GM19239 (cell line): ENCODE measurements around the gene B3GALT6.
A peak's percentile ranks its signal among the peaks of the same experiment; 100 is the strongest.

Experiments used
- DNase-seq: peaks from one replicate; pipeline ENCODE4 v3.0.0; 2011; ENCODE audit warnings: low spot score; ENCODE audit not compliant: insufficient read length
- FAIRE-seq: peaks from 2 replicates; lab custom pipeline; 2011; peaks lifted over from hg19 to GRCh38; lab: Jason Lieb, UNC

Gene B3GALT6

DNA sequence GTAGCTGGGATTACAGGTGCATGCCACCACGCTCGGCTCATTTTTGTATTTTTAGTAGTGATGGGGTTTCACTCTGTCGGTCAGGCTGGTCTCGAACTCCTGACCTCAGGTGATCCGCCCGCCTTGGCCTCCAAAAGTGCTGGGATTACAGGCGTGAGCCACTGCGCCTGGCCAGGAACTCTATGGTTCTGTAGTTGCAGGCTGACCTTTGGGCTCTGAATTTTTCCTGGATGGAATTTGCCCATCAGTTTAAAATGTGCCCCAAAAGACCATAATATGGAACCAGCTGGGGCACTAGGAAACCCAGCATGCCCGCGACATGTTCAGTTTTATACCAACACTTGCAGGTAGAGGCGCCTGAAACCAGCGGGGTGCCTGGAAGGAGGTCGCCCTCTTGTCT is 46.6 kb downstream of the B3GALT6 start:
- DNase-seq: no peak
- no peak for FAIRE-seq

- FAIRE-seq: no peak
- no peak for DNase-seq
These were observed 47.0 kb downstream of the B3GALT6 start for GRCh38 chr1:1279028-1279427.

GRCh38 chr1:1280782-1281481 is 48.9 kb downstream of the B3GALT6 start:
- FAIRE-seq (no peak), DNase-seq (no peak)

GRCh38 chr1:1281533-1282321 is 49.7 kb downstream of the B3GALT6 start:
- DNase-seq: no peak

DNA sequence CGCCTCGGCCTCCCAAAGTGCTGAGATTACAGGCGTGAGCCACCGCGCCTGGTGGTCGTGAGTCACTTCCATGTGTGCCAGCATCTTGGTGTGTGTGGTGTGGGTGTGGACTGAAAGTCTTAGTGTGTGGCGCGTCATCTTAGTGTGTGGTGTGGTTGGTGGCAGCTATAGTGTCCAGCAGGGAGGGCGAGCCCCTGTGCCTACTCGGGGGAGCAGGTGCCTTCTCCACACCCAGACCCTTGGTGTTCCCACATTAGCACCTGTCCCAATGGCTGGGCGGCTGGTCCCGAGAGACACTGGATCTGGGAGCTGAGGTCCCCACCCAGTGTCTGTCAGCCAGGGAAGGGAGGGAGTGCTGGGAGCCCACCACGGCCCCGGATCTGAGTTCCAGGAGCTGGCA is 51.0 kb downstream of the B3GALT6 start:
- FAIRE-seq: no peak
- no peak for DNase-seq

More at GRCh38 chr1:1281533-1282321, 49.7 kb downstream of the B3GALT6 start:
- no peak for FAIRE-seq

DNA sequence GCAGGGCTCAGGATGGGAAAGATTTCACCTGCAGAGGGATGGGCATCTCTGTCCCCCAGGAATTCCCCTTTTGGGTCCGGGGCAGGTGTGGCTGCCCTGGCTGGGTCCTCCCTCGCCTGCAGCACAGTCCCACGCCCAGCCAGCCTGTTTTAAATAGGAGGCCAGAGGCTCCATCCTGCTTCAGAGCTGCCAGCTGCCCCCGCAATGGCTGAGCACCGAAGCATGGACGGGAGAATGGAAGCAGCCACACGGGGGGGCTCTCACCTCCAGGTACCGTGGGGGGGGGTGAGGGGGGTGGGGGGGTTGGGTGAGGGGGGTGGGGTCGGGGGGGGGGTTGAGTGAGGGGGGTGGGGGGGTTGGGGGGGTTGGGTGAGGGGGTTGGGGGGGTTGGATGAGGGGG is 51.8 kb downstream of the B3GALT6 start:
- no peak for DNase-seq
- FAIRE-seq: peak; percentile 35
